Loucy (cell line): ENCODE measurements around the gene CDC42BPA.
"Not testable (repeated sequence)": the region's sequence is repeated elsewhere in the genome, so short reads cannot be mapped to it uniquely, and the experiment has no call there.

Source experiments
- H2AFZ ChIP-seq: fragments of 200-600 bp; sonication (generic); 2 replicates; pipeline ENCODE4 v1.6.0; 2016; ENCODE audit warnings: antibody characterized with exemption, mild to moderate bottlenecking, low read length, moderate library complexity
- H3F3A ChIP-seq: fragments of 200-600 bp; 2 replicates; pipeline ENCODE4 v1.6.0; 2016; ENCODE audit warnings: antibody characterized with exemption, low read depth, mild to moderate bottlenecking
- H3K27me3 ChIP-seq: fragments of 200-600 bp; sonication (generic); 2 replicates; pipeline ENCODE4 v1.6.1; 2014; ENCODE audit warnings: low read length, mild to moderate bottlenecking; ENCODE audit not compliant: insufficient read depth, poor library complexity, severe bottlenecking
- H3K36me3 ChIP-seq: fragments of 200-600 bp; sonication (generic); 2 replicates; pipeline ENCODE4 v1.6.1; 2016; ENCODE audit warnings: low read length; ENCODE audit not compliant: insufficient read depth
- H3K4me1 ChIP-seq: fragments of 200-600 bp; sonication (generic); 2 replicates; pipeline ENCODE4 v1.5.1; 2014; ENCODE audit warnings: low read length, mild to moderate bottlenecking; ENCODE audit not compliant: insufficient read depth, poor library complexity, severe bottlenecking
- H3K4me2 ChIP-seq: fragments of 200-600 bp; sonication (generic); 2 replicates; pipeline ENCODE4 v1.6.0; 2014; ENCODE audit warnings: antibody characterized with exemption, low read length, low read depth, mild to moderate bottlenecking; ENCODE audit not compliant: poor library complexity, severe bottlenecking
- H3K4me3 ChIP-seq: fragments of 200-600 bp; sonication (generic); 2 replicates; pipeline ENCODE4 v1.5.1; 2014; ENCODE audit warnings: low read length, mild to moderate bottlenecking, mixed read lengths; ENCODE audit not compliant: poor library complexity, severe bottlenecking
- H3K79me2 ChIP-seq: fragments of 200-600 bp; sonication (generic); 2 replicates; pipeline ENCODE4 v1.6.1; 2014; ENCODE audit warnings: low read length; ENCODE audit not compliant: insufficient read depth
- H3K9ac ChIP-seq: fragments of 200-600 bp; sonication (generic); 2 replicates; pipeline ENCODE4 v1.6.0; 2014; ENCODE audit warnings: mild to moderate bottlenecking, low read depth, low read length, moderate library complexity; ENCODE audit not compliant: poor library complexity, severe bottlenecking
- H3K9me2 ChIP-seq: fragments of 200-600 bp; sonication (generic); replicated peaks from 2 replicates; pipeline ENCODE4 v1.6.1; 2016; ENCODE audit warnings: low read depth, low read length, mixed read lengths
- H3K9me3 ChIP-seq: fragments of 200-600 bp; sonication (generic); 2 replicates; pipeline ENCODE4 v1.6.1; 2014; ENCODE audit warnings: mild to moderate bottlenecking, antibody characterized with exemption, low read length, low read depth; ENCODE audit not compliant: insufficient read depth
- H4K20me1 ChIP-seq: fragments of 200-600 bp; sonication (generic); 2 replicates; pipeline ENCODE4 v1.6.0; 2014; ENCODE audit warnings: antibody characterized with exemption, low read length, mild to moderate bottlenecking; ENCODE audit not compliant: insufficient read depth, poor library complexity, severe bottlenecking
- EZH2phosphoT487 ChIP-seq: fragments of 200-600 bp; IDR thresholded peaks from 2 replicates; pipeline ENCODE4 v1.6.1; 2018; ENCODE audit warnings: antibody characterized with exemption, mild to moderate bottlenecking, moderate library complexity, borderline replicate concordance
- TF ChIP-seq, protein P1 (sequence below): fragments of 200-600 bp; sonication (generic); conservative IDR thresholded peaks from 2 replicates; pipeline ENCODE4 v1.5.1; 2014; ENCODE audit warnings: mild to moderate bottlenecking, antibody characterized with exemption, low read length

CDC42BPA gene

DNA sequence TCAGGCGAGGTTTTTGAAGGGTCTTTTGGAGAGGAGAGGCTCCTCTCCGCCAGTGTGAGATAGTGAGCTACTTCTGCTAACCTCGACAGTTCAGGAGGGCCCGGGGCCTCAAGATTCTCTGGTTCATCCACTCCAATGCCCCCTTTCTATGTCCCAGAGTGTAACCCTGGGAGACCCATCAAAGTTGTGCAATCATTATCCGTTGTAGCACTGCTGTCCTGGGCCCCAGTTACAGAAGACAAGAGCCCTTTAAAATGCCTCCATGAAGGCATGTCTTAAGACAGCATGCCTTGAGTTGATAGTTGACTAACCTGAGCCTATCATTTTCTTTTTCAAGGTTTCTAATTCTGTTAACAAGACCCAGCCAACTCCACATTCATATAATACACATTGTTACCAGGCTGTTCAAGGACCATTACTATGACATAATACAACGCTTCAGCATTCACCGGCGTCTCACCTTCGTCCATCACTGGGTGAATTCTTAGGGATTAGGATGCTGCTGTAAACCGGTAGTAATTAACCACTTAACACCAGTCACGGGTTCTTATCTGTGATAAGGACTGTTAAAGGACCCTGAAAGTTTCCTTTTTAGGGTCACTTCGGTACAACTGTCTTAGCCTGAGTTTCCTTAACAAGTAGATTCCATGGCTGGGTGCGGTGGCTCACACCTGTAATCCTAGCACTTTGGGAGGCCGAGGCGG, 37.4 kb upstream of the CDC42BPA start:
- H3K4me1 ChIP-seq: no peaks in the 10 kb centered on the region
- H3K79me2 ChIP-seq: no peaks in the 10 kb centered on the region
- no peak overlapping the region for H3K4me2 ChIP-seq
- no peak overlapping the region for H2AFZ ChIP-seq
- H3K9me2 ChIP-seq: no peaks in the 10 kb centered on the region
- no peak for TF ChIP-seq EZH2phosphoT487
- TF ChIP-seq, protein P1, sequence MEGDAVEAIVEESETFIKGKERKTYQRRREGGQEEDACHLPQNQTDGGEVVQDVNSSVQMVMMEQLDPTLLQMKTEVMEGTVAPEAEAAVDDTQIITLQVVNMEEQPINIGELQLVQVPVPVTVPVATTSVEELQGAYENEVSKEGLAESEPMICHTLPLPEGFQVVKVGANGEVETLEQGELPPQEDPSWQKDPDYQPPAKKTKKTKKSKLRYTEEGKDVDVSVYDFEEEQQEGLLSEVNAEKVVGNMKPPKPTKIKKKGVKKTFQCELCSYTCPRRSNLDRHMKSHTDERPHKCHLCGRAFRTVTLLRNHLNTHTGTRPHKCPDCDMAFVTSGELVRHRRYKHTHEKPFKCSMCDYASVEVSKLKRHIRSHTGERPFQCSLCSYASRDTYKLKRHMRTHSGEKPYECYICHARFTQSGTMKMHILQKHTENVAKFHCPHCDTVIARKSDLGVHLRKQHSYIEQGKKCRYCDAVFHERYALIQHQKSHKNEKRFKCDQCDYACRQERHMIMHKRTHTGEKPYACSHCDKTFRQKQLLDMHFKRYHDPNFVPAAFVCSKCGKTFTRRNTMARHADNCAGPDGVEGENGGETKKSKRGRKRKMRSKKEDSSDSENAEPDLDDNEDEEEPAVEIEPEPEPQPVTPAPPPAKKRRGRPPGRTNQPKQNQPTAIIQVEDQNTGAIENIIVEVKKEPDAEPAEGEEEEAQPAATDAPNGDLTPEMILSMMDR: no peak
- no peaks in the 10 kb centered on the region for H3K36me3 ChIP-seq
- H4K20me1 ChIP-seq: no peaks in the 10 kb centered on the region
- H3K27me3 ChIP-seq: no peaks in the 10 kb centered on the region
- no peak overlapping the region for H3K9ac ChIP-seq
- H3K9me3 ChIP-seq: peaks cover 4% of the 10 kb centered on the region; the same call in 1 of the 2 replicates
- H3K4me3 ChIP-seq: no peak overlapping the region
- H3F3A ChIP-seq: no peaks in the 10 kb centered on the region

DNA sequence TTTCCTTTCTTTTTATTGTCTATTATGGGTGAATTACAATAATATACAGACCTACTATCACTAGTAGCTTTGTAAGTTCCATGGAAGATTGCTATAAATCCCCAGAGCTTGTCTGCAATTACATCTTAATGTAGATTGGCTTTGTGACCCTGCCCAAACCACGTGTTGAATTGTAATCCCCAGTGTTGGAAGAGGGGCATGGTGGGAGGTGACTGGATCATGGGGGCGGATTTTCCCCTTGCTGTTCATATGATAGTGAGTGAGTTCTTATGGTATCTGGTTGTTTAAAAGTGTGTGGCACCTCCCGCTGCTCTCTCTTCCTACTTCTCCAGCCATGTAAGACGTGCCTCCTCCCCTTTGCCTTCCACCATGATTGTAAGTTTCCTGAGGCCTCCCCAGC, 34.9 kb upstream of the CDC42BPA start:
- Histone ChIP-seq H3F3A (no peaks in the 10 kb centered on the region), H3K9ac (no peak overlapping the region), H3K4me2 (no peak overlapping the region), H4K20me1 (no peaks in the 10 kb centered on the region), H3K9me3 (peaks cover 4% of the 10 kb centered on the region; the same call in 1 of the 2 replicates), H2AFZ (no peak overlapping the region), H3K27me3 (no peaks in the 10 kb centered on the region), H3K36me3 (no peaks in the 10 kb centered on the region), H3K4me3 (no peak overlapping the region), H3K9me2 (no peaks in the 10 kb centered on the region), H3K79me2 (no peaks in the 10 kb centered on the region), H3K4me1 (no peaks in the 10 kb centered on the region)
- no peak for TF ChIP-seq EZH2phosphoT487
- TF ChIP-seq, protein P1: no peak

DNA sequence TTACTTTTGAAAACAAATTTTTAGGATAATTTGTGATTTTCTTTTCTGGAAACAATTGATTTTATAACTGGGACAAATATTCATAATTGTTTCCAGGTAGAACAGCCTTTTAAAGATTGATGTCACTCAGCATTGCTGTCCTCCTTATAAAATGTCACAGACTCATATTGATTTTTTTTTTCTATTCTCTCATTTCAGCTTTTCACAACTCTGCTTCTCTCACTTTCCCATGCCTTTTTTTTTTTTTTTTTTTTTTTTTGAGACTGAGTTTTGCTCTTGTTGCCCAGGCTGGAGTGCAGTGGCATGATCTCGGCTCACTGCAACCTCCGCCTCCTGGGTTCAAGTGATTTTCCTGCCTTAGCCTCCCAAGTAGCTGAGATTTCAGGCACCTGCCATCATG, 33.9 kb upstream of the CDC42BPA start:
- not testable (repeated sequence) for H3K4me2 ChIP-seq, H3K36me3 ChIP-seq, H3K4me1 ChIP-seq

DNA sequence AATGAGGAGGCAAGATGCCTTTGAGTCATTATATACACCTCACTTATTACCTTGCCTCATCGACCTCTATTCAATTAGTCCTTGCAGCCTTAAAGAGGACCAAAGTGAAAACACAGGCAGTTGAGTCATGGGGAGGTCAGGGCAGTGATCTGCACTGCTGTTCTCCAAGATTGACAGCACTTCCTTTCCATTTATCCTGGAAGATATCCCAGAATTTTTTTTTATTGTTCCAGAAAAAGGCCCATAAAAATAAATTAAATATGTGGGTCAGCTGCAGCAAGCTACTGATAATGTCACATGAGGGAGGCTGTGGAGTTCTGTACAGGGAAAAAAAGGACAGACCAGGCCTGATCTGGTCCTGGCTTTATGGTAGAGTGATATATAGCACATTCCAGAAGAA, 33.2 kb upstream of the CDC42BPA start:
- H4K20me1 ChIP-seq: no peaks in the 10 kb centered on the region
- TF ChIP-seq, protein P1: no peak
- TF ChIP-seq EZH2phosphoT487: no peak
- H3K79me2 ChIP-seq: no peaks in the 10 kb centered on the region
- no peak overlapping the region for H3K4me2 ChIP-seq
- H3K4me1 ChIP-seq: no peaks in the 10 kb centered on the region
- no peaks in the 10 kb centered on the region for H3K9me2 ChIP-seq
- H3K9ac ChIP-seq: no peak overlapping the region
- no peaks in the 10 kb centered on the region for H3K27me3 ChIP-seq
- H3K4me3 ChIP-seq: no peak overlapping the region
- no peaks in the 10 kb centered on the region for H3K36me3 ChIP-seq
- H3K9me3 ChIP-seq: no peaks in the 10 kb centered on the region; the same call in 1 of the 2 replicates
- H2AFZ ChIP-seq: no peak overlapping the region
- no peaks in the 10 kb centered on the region for H3F3A ChIP-seq

More for the DNA sequence above, 33.9 kb upstream of the CDC42BPA start:
- not testable (repeated sequence) for H2AFZ ChIP-seq, H3K9me2 ChIP-seq, H3K79me2 ChIP-seq, H3K4me3 ChIP-seq, H3K27me3 ChIP-seq, H4K20me1 ChIP-seq, H3F3A ChIP-seq, H3K9me3 ChIP-seq, H3K9ac ChIP-seq
